Endothelial cell of umbilical vein (primary cell): Measurements from ENCODE around the gene SLC18A3. TPM values are rescaled to one million over a fixed set of nuclear protein-coding genes. Genes with fewer than 3 reads are reported as not detected.

Source experiments
- BruUV-seq: library from RNA; stranded (reverse); fragments of 400-500 nt; replicated peaks from 2 replicates; lab custom pipeline; 2021; lab: Mats Ljungman, UMichigan
- CTCF ChIA-PET: fragments of 300-600, 350-600 bp; sonication (Branson Sonifier 250); formaldehyde crosslinking; loops from one replicate; lab custom pipeline; 2021; ENCODE audit warnings: antibody characterized with exemption, inconsistent platforms; lab: Charles Lee
- POLR2A ChIA-PET: fragments of 300-600, 350-600 bp; sonication (Branson Sonifier 250); formaldehyde crosslinking; loops from one replicate; lab custom pipeline; 2021; ENCODE audit warnings: antibody characterized with exemption, inconsistent platforms; lab: Charles Lee
- DNase-seq: peaks from one replicate; pipeline ENCODE4 v3.0.0-alpha.2; 2011; ENCODE audit warnings: low read depth, low spot score
- FAIRE-seq: peaks from 2 replicates; lab custom pipeline; 2011; peaks lifted over from hg19 to GRCh38; lab: Jason Lieb, UNC
- H2AFZ ChIP-seq: 2 replicates; pipeline ENCODE4 v1.6.0; 2012; ENCODE audit warnings: low read depth, low read length, control low read depth, inconsistent platforms
- H3K27ac ChIP-seq: 2 replicates; pipeline ENCODE4 v1.5.1; 2011; ENCODE audit warnings: low read depth, mild to moderate bottlenecking, control low read depth, low read length, moderate library complexity; ENCODE audit not compliant: insufficient read depth
- H3K27me3 ChIP-seq, 2 experiments: 2 replicates each; pipeline versions ENCODE4 v1.6.0 to v1.6.1; 2011; ENCODE audit warnings: low read length in 2 of 2, mixed read lengths in 1 of 2; ENCODE audit not compliant: control insufficient read depth in 2 of 2, insufficient read depth in 2 of 2
- H3K36me3 ChIP-seq, 2 experiments: 2 replicates in 1 of 2; 3 replicates in 1 of 2; pipeline ENCODE4 v1.5.1; 2011; ENCODE audit warnings: low read length in 2 of 2, mild to moderate bottlenecking in 1 of 2, moderate library complexity in 1 of 2; ENCODE audit not compliant: control insufficient read depth in 2 of 2, insufficient read depth in 2 of 2; ENCODE audit errors: extremely low read depth in 1 of 2
- H3K4me1 ChIP-seq: 3 replicates; pipeline ENCODE4 v1.5.1; 2011; ENCODE audit warnings: mild to moderate bottlenecking, low read length; ENCODE audit not compliant: control insufficient read depth, insufficient read depth; ENCODE audit errors: extremely low read depth
- H3K4me2 ChIP-seq: 2 replicates; pipeline ENCODE4 v1.6.1; 2011; ENCODE audit warnings: low read length, control low read depth, mixed read lengths; ENCODE audit not compliant: insufficient read depth
- H3K4me3 ChIP-seq, 3 experiments: fragments of 200-600 bp in 1 of 3; sonication (generic), shearing (Covaris generic) in 1 of 3; replicated peaks in 1 of 3; 2 replicates each; pipeline ENCODE4 v1.5.1; 2011 to 2016; ENCODE audit warnings: control low read depth in 3 of 3, low read length in 3 of 3, mild to moderate bottlenecking in 2 of 3, inconsistent platforms in 1 of 3, low read depth in 1 of 3, moderate library complexity in 1 of 3; ENCODE audit not compliant: insufficient read depth in 1 of 3
- H3K79me2 ChIP-seq: 2 replicates; pipeline ENCODE4 v1.6.0; 2012; ENCODE audit warnings: low read length, inconsistent platforms; ENCODE audit not compliant: control insufficient read depth, insufficient read depth
- H3K9ac ChIP-seq: replicated peaks from 2 replicates; pipeline ENCODE3; 2011; ENCODE audit warnings: low read length, control low read depth; ENCODE audit not compliant: insufficient read depth; ENCODE audit errors: extremely low read depth
- H3K9me1 ChIP-seq: replicated peaks from 3 replicates; pipeline ENCODE4 v1.6.0; 2011; ENCODE audit warnings: mild to moderate bottlenecking, low read length; ENCODE audit not compliant: control insufficient read depth, insufficient read depth; ENCODE audit errors: extremely low read depth
- H3K9me3 ChIP-seq: replicated peaks from 2 replicates; pipeline ENCODE4 v1.5.1; 2012; ENCODE audit warnings: low read length, inconsistent platforms; ENCODE audit not compliant: control insufficient read depth, insufficient read depth
- H4K20me1 ChIP-seq: replicated peaks from 2 replicates; pipeline ENCODE3; 2011; ENCODE audit warnings: mild to moderate bottlenecking, low read length; ENCODE audit not compliant: control insufficient read depth, insufficient read depth; ENCODE audit errors: extremely low read depth
- EZH2 ChIP-seq: IDR thresholded peaks from 2 replicates; pipeline ENCODE4 v1.6.1; 2012; ENCODE audit warnings: borderline replicate concordance, low read depth, mild to moderate bottlenecking, moderate library complexity, low read length, inconsistent platforms; ENCODE audit not compliant: severe bottlenecking
- FOS ChIP-seq: IDR thresholded peaks from 2 replicates; pipeline ENCODE4 v1.6.1; 2011; ENCODE audit warnings: mild to moderate bottlenecking, low read length, moderate library complexity, borderline replicate concordance; ENCODE audit not compliant: insufficient read depth
- GATA2 ChIP-seq: IDR thresholded peaks from 2 replicates; pipeline ENCODE4 v1.7.0; 2011; ENCODE audit warnings: low read depth, mild to moderate bottlenecking, moderate library complexity, mixed read lengths, low read length; ENCODE audit not compliant: insufficient read length, insufficient read depth
- JUN ChIP-seq: IDR thresholded peaks from 2 replicates; pipeline ENCODE4 v1.6.1; 2011; ENCODE audit warnings: borderline replicate concordance, low read depth; ENCODE audit not compliant: insufficient read length, insufficient read depth
- MYC ChIP-seq: IDR thresholded peaks from one replicate; pipeline ENCODE4 v1.6.1; 2011; ENCODE audit warnings: mild to moderate bottlenecking, low read depth, low read length
- POLR2A ChIP-seq: IDR thresholded peaks from 2 replicates; pipeline ENCODE4 v1.6.1; 2012; ENCODE audit warnings: low read depth, mild to moderate bottlenecking, control low read depth, low read length
- POLR2AphosphoS5 ChIP-seq: IDR thresholded peaks from 2 replicates; pipeline ENCODE4 v1.6.1; 2012; ENCODE audit warnings: low read depth, mild to moderate bottlenecking, control low read depth, low read length, moderate library complexity; ENCODE audit not compliant: insufficient read depth
- dilution Hi-C: fragments of 300-500 bp; cut with MboI; formaldehyde crosslinking; loops from one replicate; pipeline ENCODE4 v1.15.0; 2019; ENCODE audit warnings: low sequenced_read_pairs; ENCODE audit not compliant: extremely low pct_ligation_motif_present
- intact Hi-C: fragments of 100-400 bp; cut with micrococcal nuclease; formaldehyde crosslinking; loops from one replicate; pipeline ENCODE4 v1.10.0; 2022
- polyA plus RNA-seq, 4 experiments: library from polyadenylated mRNA; depleted of rRNA in 3 of 4; stranded (reverse) in 3 of 4; unstranded in 1 of 4; fragments of >200 nt; gene quantifications; 2 replicates each; pipeline versions ENCODE4 v1.2.1 to v1.2.3, GENCODE V29; 2011 to 2012; ENCODE audit warnings: missing spikeins in 1 of 4
- total RNA-seq: library from RNA; stranded (reverse); gene quantifications from 2 replicates; pipeline ENCODE4 v1.2.3, GENCODE V29; 2021
- TF ChIP-seq, protein P1 (sequence below), 2 donors: IDR thresholded peaks; 1 replicate in 1 of 2; 2 replicates in 1 of 2; pipeline ENCODE4 v1.5.1; 2011; ENCODE audit warnings: low read length in 2 of 2, mild to moderate bottlenecking in 2 of 2, moderate library complexity in 2 of 2, control low read depth in 1 of 2, inconsistent platforms in 1 of 2, low read depth in 1 of 2; ENCODE audit not compliant: insufficient read depth in 1 of 2; ENCODE audit errors: extremely low read depth in 1 of 2
- TF ChIP-seq, protein P2 (sequence below): IDR thresholded peaks from 2 replicates; pipeline ENCODE4 v1.6.1; 2011; ENCODE audit not compliant: insufficient read depth, insufficient read length

SLC18A3 gene
- total and polyA plus RNA-seq, 2 donors (not counting 3 experiments of a cell fraction or from before 2014, with no cell fraction given), result not detected

DNA sequence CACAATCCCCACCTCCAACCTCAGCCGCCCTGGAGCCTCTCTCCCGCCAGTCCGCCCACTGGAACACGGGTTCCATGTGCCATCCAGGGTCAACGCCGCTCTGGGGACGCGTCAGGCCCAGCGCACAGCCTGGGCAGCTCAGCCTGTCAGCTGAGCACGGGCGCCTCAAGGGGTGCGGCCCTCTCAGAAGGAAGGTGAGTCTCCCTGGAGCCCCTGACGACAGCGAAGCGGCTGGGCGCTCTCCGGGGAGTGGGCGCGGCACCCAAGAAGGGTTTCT, 1.2 kb upstream of the SLC18A3 start:
- H3K9me3 ChIP-seq, result no peaks in the 10 kb centered on the region
- no peak overlapping the region for H3K27ac ChIP-seq
- TF ChIP-seq, protein P1, sequence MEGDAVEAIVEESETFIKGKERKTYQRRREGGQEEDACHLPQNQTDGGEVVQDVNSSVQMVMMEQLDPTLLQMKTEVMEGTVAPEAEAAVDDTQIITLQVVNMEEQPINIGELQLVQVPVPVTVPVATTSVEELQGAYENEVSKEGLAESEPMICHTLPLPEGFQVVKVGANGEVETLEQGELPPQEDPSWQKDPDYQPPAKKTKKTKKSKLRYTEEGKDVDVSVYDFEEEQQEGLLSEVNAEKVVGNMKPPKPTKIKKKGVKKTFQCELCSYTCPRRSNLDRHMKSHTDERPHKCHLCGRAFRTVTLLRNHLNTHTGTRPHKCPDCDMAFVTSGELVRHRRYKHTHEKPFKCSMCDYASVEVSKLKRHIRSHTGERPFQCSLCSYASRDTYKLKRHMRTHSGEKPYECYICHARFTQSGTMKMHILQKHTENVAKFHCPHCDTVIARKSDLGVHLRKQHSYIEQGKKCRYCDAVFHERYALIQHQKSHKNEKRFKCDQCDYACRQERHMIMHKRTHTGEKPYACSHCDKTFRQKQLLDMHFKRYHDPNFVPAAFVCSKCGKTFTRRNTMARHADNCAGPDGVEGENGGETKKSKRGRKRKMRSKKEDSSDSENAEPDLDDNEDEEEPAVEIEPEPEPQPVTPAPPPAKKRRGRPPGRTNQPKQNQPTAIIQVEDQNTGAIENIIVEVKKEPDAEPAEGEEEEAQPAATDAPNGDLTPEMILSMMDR (IDR thresholded peaks at IDR 0.05; ENCODE audit: extremely low read depth in 1 of 2, insufficient read depth in 1 of 2, low read depth in 1 of 2, low read length in 2 of 2), result no peak
- TF ChIP-seq GATA2 (no peak), EZH2 (no peak), POLR2A (no peak), MYC (no peak), JUN (no peak), POLR2AphosphoS5 (no peak), FOS (no peak)
- TF ChIP-seq, protein P2, sequence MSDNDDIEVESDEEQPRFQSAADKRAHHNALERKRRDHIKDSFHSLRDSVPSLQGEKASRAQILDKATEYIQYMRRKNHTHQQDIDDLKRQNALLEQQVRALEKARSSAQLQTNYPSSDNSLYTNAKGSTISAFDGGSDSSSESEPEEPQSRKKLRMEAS, result no peak
- DNase-seq (no peak), FAIRE-seq (no peak)
- H3K4me3 ChIP-seq, result no peak overlapping the region
- no peaks in the 10 kb centered on the region for H3K36me3 ChIP-seq
- H3K4me2 ChIP-seq, result no peak overlapping the region
- H3K9ac ChIP-seq, result no peak overlapping the region
- H3K79me2 ChIP-seq, result no peaks in the 10 kb centered on the region
- no peaks in the 10 kb centered on the region for H4K20me1 ChIP-seq
- H2AFZ ChIP-seq, result no peak overlapping the region
- H3K4me1 ChIP-seq, result no peaks in the 10 kb centered on the region
- intact Hi-C loops, result no loop called here
- ChIA-PET CTCF (interaction anchor here (0.9 to 2.1 kb wide), 2 partner anchors 10 to 16 kb away, joined by 3 to 8 read pairs; no protein-coding TSS in a partner anchor), POLR2A (no interaction called here)
- no peaks in the 10 kb centered on the region for H3K9me1 ChIP-seq
- dilution Hi-C loops, result no loop called here
- H3K27me3 ChIP-seq, result peaks cover 60 to 64% of the 10 kb centered on the region in 2 experiments
- no TSS peak for BruUV-seq
